Embryonic facial prominence (tissue), 1 donor: ENCODE measurements around the gene CPNE7.
"Not testable (repeated sequence)": the region's sequence is repeated elsewhere in the genome, so short reads cannot be mapped to it uniquely, and the experiment has no call there.

Source experiments
- DNase-seq: peaks from one replicate; pipeline ENCODE4 v3.0.0-alpha.2; 2016; ENCODE audit errors: extremely low spot score

CPNE7 gene

DNA sequence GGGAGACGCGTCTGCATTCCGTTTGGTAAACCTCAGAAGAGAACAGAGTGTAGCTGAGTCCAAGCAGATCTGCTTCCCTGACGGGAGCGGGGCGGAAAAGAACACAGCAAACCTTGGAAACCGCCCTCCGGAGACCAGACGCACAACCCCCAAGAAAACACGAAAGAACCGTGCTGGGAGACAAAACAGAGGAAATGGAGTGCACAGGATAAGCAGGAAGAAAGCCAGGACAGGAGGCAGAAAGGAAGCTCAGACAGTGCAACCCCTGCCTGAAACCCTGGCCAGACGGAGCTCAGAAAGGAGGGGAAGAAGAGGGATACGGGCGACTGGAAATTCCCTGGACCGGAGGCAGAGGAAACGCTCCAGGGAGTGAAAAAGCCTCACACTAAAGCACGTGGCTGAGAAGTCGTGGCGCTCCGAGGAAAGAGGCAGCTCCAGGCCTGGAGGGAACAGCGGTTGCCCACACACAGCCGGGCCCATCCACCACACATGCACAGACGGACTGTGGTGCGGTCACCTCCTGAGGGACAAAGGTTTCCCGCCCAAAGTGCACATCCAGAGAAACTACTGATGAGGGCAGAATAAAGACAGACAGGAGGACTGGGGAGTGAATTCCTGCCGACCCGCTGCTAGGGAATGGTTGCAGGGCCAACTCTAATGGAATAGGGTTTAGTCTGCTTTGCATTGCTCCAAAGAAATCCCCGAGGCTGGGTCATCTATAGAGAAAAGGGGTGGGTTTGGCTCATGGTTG lies 48.1 kb downstream of the CPNE7 start:
- no peak for DNase-seq

DNA sequence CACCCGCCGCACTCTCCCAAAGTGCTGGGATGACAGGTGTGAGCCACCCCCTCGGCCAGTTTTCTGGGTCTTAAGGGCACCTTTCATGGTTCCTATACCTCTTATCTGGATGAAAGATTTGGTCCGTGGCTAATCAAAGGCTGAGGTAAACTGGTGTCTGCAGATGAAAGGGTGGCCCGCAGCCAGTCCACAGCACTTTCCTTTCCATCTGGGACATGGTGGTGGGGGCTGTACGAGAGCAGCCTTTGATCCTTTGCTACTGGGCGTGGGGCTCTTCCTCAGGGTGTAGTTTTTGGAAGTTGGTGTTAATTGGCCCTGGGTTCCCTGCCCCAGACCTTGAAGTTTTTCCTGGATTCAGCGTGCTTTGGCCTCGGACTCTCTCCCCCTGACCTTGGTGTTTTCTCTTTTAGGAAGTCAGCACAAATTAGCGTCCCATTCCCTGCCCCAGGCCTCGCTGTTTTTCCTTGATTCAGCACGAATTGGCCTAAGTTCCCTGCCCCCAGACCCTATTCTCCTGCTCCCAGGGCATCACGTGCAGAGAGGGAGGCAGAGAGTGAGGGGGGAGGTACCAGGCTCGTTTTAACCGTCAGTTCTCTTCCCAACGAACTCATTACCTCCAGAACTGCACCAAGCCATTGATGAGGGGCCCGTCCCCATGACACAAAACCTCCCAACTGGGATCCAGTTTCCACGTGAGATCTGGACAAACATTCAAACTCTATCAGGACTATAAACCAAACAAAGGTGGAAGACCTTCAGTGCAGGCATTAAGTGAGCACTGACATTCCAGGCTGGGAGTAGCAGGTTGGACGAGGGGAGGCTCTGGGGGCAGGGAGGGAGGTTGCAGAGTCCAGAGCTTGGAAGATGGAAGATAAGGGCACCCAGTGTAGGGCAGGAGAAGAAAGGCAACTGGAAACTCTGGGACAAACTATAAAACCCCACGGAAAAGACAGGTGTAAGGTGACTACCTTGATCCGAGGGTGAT lies 49.5 kb downstream of the CPNE7 start:
- no peak for DNase-seq

DNA sequence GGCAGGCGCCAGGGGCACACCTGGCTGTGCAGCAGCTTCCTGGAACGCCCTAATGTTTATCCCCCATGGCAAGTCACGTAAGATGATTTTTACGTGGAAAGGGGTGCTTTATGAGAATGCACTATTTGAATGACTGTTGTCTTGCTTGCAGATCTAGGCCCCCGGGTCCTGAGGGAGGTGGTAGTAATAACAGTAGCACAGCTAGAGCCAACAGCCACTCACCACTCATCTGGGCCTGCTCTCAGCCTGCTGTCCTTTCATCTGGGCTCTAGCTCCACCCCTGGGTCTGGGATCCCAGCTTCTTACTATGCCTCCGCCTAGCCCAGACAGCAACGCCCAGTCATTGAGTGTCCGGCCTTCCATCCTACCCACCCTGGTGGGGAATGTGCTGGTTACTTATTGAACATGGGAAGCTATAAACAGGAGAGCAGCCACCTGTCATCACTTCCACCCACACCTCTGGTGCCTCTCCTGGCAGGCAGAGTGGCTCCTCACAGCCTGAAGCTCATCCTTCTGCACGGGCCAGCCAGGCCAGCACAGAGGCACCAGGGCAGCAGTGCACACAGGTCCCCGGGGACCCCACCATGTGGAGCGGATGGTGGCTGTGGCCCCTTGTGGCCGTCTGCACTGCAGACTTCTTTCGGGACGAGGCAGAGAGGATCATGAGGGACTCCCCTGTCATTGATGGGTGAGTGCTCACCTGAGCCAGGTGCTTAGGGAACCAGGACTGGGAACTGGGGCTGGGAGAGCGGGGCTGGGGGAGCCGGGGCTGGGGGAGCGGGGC lies 54.5 kb downstream of the CPNE7 start:
- no peak for DNase-seq

DNA sequence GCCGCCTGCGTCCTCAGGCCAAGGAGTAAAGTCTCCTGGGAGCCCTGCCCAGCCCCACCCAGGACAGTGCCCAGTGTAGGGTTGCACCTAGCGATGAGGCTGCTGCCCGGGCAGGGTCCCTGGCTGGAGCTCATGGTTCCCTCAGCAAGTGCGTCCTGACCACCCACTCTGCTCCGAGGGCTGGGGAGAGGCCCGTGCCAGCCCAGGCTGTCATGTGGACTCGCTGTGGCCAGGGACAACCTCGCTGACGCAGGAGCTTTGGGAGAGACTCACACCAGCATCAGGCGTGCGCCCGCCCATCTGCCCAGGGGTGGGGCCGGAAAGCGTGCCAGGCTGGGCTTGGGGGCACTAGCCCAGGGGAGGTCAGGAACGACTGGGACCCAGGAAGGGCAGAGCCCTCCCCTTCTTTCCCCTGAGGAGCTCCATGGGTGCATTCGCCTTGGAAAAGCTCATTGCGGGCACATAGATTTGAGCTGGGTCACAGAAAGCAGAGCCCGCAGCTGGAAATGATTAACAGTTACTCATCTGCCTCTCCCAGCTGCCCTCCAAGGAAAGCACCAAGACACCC lies 57.6 kb downstream of the CPNE7 start:
- DNase-seq: no peak

DNA sequence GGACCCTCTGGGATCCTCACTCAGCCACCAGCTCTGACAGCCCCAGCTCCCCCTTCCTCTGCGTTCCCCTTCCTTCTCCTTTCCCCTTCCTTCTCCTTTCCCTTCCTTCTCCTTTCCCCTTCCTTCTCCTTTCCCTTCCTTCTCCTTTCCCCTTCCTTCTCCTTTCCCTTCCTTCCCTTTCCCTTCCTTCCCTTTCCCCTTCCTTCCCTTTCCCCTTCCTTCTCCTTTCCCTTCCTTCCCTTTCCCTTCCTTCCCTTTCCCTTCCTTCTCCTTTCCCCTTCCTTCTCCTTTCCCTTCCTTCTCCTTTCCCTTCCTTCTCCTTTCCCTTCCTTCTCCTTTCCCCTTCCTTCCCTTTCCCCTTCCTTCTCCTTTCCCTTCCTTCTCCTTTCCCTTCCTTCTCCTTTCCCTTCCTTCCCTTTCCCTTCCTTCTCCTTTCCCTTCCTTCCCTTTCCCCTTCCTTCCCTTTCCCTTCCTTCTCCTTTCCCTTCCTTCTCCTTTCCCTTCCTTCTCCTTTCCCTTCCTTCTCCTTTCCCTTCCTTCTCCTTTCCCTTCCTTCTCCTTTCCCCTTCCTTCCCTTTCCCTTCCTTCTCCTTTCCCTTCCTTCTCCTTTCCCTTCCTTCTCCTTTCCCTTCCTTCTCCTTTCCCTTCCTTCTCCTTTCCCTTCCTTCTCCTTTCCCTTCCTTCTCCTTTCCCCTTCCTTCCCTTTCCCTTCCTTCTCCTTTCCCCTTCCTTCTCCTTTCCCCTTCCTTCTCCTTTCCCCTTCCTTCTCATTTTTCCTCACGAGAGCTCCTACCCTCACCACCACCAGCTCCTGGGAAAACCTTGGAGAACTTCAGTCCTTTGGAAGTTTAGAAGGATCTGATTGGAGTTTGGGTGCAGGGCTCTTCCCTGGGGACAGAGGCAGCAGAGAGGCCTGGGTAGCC lies 59.2 kb downstream of the CPNE7 start:
- not testable (repeated sequence) for DNase-seq

DNA sequence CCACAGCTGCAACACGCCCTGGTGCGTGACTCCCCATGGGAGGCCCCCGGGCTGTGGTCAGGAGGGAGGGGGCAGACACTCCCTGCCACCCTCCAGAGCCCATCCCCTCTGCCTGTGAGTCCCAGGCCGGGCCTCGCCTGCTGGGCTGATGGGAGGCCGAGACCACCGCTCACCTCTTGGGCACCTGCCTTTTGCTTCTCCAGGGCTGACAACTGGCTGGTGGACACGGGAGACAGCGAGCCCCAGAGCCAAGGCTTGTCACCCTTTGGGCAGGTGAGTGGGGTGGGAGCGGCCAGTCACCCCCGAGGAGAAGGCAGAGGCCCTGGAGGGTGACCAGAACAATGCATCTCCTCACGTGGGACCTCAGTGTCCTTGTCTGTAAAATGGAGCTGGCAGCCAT lies 61.1 kb downstream of the CPNE7 start:
- DNase-seq: no peak

DNA sequence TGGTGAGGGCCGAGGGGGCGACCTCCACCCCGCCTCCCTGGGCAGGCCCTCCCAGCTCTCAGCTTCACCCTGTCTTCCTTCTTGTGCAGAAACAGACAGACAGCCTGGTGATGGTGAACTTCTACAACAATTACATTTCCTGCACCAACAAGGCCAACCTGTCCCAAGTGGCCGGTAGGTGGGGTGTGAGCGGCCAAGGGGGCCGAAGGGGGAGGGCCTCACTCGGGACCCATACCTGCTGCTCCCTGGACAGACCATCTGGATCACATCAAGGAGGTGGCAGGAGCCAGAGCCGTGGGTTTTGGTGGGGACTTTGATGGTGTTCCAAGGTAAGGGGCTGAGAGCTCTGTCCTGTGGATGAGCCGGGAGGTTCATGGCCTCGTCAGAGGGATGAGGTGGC lies 61.8 kb downstream of the CPNE7 start:
- no peak for DNase-seq

DNA sequence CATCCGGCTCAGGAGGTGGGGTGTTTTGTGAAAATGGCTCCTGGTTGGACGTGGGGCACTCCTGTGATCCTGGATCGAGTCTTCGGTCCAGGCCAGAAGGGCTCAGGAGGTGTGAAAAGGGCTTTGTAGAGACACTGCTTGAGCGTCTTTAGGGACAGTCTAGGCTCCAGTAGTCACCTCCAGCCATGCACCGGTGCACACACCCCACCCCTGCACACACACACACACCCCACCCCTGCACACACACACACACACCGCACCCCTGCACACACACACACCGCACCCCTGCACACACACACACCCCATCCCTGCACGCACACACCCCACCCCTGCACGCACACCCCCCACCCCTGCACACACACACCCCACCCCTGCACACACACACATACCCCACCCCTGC lies 62.9 kb downstream of the CPNE7 start:
- no peak for DNase-seq

DNA sequence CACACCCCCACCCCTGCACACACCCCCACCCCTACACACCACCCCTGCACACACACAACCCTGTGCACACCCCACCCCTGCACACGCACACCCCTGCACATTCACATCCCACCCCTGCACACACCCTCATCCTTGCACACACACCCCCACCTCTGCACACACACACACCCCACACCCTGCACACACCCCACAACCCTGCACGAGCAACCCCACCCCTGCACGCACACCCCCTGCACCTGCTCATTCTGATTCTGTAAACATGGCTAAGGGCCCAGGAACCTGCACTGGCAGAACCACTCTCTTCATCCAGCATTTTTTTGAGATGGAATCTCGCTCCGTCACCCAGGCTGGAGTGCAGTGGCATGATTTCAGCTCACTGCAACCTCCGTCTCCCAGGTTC lies 63.8 kb downstream of the CPNE7 start:
- DNase-seq: no peak

DNA sequence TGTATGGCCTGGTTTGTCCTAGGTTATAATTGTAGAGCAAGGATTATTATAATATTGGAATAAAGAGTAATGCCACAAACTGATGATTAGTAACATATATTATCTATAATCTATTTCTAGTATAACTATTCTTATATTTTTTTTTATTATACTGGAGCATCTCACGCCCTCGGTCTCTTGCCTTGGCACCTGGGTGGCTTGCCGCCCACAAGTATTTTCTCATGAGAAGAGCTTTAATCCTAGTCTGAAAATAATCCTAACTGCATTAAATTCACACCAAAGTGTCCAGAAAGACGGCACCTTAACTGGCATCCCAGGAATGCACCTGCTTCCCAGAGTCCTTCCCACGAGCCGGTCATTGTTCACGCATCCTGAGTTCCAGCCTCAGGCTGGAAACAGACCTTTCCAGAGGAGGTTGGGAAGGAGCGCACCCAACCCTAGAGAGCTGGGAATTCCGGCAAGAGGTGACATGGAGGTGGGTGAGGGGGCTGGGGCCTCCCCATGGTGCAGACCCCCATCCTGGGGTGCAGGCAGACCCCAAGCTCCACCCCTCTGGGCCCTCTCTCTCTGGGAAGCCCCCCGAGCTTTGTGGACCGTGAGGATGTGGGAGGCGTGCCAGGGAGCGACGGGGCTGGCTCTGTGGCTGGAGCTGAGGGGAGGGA lies 66.0 kb downstream of the CPNE7 start:
- DNase-seq: no peak

DNA sequence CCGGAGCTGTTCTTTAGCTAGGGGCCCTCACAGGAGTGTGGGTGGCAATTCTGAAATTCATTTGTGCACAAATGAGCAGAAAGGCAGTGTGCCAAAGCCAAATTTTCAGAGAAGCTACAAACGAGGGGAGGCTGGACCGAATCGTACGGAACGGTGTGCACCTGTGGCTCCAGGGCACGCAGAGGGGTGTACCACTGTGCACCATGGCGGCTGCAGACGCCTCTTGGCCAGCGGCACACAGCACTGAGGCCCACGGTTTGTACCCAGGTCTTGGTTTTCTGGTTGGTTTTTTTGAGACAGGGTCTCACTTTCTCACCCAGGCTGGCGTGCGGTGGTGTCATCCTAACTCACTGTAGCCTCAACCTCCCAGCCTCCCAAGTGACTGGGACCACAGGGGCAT lies 67.0 kb downstream of the CPNE7 start:
- no peak for DNase-seq

DNA sequence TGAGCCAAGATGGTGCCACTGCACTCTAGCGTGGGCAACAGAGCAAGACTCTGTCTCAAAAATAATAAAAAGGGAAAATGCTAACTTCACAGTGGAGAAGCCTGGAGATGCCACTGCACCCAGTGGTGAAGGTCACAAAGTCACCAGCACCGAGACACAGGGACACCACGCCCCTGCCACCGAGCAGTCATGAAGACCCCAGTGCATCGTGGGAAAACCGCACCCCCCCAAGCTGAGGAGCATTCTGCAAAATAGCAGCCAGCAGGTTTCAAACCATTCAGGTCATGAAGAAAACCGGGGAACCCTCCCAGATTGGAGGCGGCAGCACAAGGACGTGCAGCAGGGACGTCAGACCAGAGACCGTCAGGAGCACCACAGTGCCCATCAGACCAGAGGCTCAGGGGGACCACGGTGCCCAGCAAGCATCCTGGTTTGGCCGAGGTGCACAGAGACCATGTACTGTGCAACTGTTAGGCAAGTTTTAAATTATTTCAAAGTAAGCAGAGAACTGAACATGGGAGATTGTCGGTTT lies 68.3 kb downstream of the CPNE7 start:
- DNase-seq: no peak

DNA sequence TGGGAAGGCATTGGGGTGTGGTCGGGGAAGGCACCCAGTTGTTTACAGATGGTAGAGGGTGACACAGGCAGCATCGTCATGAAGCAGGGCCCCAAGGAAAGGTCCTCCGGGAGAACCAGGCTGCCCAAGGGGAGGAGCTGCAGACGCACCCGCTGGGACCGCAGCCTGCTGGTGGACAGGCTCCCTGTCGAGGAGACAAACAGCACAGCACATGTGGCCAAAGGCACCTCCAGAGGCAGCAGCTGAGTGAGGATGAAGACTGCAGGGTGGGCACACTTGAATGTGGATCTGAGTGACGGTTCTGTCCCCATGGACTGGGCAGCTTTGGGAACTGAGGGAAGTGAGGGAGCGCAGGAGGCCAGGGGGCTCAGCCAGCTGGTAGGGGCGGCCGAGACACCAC lies 69.6 kb downstream of the CPNE7 start:
- no peak for DNase-seq

DNA sequence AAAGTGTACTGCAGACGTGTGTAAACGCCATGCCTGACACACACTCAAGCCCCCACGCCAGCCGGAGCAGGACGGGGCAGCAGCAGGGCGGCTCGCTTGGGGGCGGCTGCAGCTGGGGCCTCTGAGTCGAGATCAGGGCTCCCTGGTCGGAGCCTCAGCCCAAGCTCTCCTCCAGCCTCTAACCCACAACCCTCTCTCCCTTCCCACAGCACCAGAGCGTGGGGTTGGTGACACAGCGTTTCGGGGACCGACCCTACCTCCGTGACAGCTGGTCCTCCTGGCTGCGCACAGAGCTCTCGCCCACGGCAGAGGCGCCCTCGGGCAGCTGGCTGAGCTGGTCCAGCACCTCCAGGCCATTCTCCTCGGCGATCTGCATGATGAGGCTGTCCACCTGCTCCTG lies 70.7 kb downstream of the CPNE7 start:
- DNase-seq: no peak
